ENCODE measurements around the gene DMRTC2. TPM values are rescaled to one million over a fixed set of nuclear protein-coding genes. Genes with fewer than 3 reads are reported as not detected.
A peak's percentile ranks its signal among the peaks of the same experiment; 100 is the strongest.

The DMRTC2 gene
- total and polyA plus RNA-seq, 2 of the 8 experiments (the other 6 are each of a cell fraction or from before 2014, with no cell fraction given) = not detected

- TF ChIP-seq CHD7 (IDR thresholded peaks at IDR 0.05; ENCODE audit: insufficient replicate concordance, low read length) (no peak), NANOG (IDR thresholded peaks at IDR 0.05; ENCODE audit: insufficient read depth, low read depth, low read length, poor library complexity, severe bottlenecking) (no peak), MAX (IDR thresholded peaks at IDR 0.05) (no peak), SUZ12 (IDR thresholded peaks at IDR 0.05; ENCODE audit: low read length) (no peak), POLR2AphosphoS5 (IDR thresholded peaks at IDR 0.05; ENCODE audit: low read depth, low read length) (peak; percentile 72; the same call in 1 of the 2 replicates), BCL11A (IDR thresholded peaks at IDR 0.05; ENCODE audit: low read depth in 2 of 2, low read length in 2 of 2) (no peak), TCF12 (IDR thresholded peaks at IDR 0.05; ENCODE audit: low read depth, low read length) (no peak), POLR2A (IDR thresholded peaks at IDR 0.05; ENCODE audit: control extremely low read depth in 1 of 2, low read depth in 2 of 2, low read length in 2 of 2) (peak in 1 of 2 experiments; percentile 48; a peak in 1 of 3 replicates), CHD1 (IDR thresholded peaks at IDR 0.05; ENCODE audit: low read depth, low read length) (no peak), SP2 (IDR thresholded peaks at IDR 0.05; ENCODE audit: low read length) (no peak), CTBP2 (IDR thresholded peaks at IDR 0.05; ENCODE audit: borderline replicate concordance, insufficient read depth, insufficient read length, low read length) (no peak)
These were observed 17.7 kb downstream of the DMRTC2 start (continued) for GRCh38 chr19:41862445-41862986.
